OCI-LY1 (cell line): ENCODE results near the gene CYP2W1.

ENCODE experiments used
- CTCF ChIP-seq: fragments of 200-600 bp; sonication (generic), shearing (Covaris generic); IDR thresholded peaks from 2 replicates; pipeline ENCODE4 v1.5.1; 2017; ENCODE audit warnings: mild to moderate bottlenecking, antibody characterized with exemption, low read length, moderate library complexity, mixed read lengths
- EZH2 ChIP-seq: fragments of 200-600 bp; sonication (generic), shearing (Covaris generic); IDR thresholded peaks from 2 replicates; pipeline ENCODE4 v1.8.0; 2017; ENCODE audit warnings: borderline replicate concordance, mixed run types, mild to moderate bottlenecking, antibody characterized with exemption, low read length, moderate library complexity, mixed read lengths

GRCh38 chr7:951881-952547, 31.0 kb upstream of the CYP2W1 start:
- TF ChIP-seq CTCF (no peak), EZH2 (no peak)
